Parathyroid adenoma (tissue), 2 donors: ENCODE data around the gene CST3.

Source experiments
- H2AFZ ChIP-seq: fragments of 300-600 bp; sonication (generic); one replicate; pipeline ENCODE4 v1.7.0; 2017; ENCODE audit warnings: antibody characterized with exemption, mild to moderate bottlenecking
- H3K27ac ChIP-seq: fragments of 300-600 bp; sonication (generic); one replicate; pipeline ENCODE4 v1.7.0; 2017
- H3K27me3 ChIP-seq: fragments of 300-600 bp; sonication (generic); one replicate; pipeline ENCODE4 v1.7.0; 2017; ENCODE audit warnings: low read length; ENCODE audit not compliant: control insufficient read depth, insufficient read depth
- H3K36me3 ChIP-seq: fragments of 300-600 bp; sonication (generic); one replicate; pipeline ENCODE4 v1.7.0; 2017; ENCODE audit warnings: low read length; ENCODE audit not compliant: control insufficient read depth, insufficient read depth
- H3K4me1 ChIP-seq: fragments of 300-600 bp; sonication (generic); one replicate; pipeline ENCODE4 v1.7.0; 2017; ENCODE audit warnings: control low read depth
- H3K4me2 ChIP-seq: fragments of 300-600 bp; sonication (generic); one replicate; pipeline ENCODE4 v1.7.0; 2017; ENCODE audit warnings: low read length
- H3K4me3 ChIP-seq: fragments of 300-600 bp; sonication (generic); one replicate; pipeline ENCODE4 v1.7.0; 2017; ENCODE audit warnings: low read depth, low read length
- H3K79me2 ChIP-seq: fragments of 300-600 bp; sonication (generic); one replicate; pipeline ENCODE4 v1.7.0; 2017; ENCODE audit warnings: control low read depth
- H3K9ac ChIP-seq: fragments of 300-600 bp; sonication (generic); one replicate; pipeline ENCODE4 v1.7.0; 2017; ENCODE audit warnings: mild to moderate bottlenecking
- H3K9me3 ChIP-seq: fragments of 300-600 bp; sonication (generic); one replicate; pipeline ENCODE4 v1.7.0; 2017; ENCODE audit warnings: low read length; ENCODE audit not compliant: control insufficient read depth
- CTCF ChIP-seq: fragments of 300-600 bp; sonication (generic); IDR thresholded peaks from one replicate; pipeline ENCODE4 v1.7.0; 2017; ENCODE audit warnings: antibody characterized with exemption, mild to moderate bottlenecking
- donor health status: primary hyperparathyroidism.

Gene CST3

GRCh38 chr20:23634044-23634801 lies 3.5 kb downstream of the CST3 start:
- peaks cover 7% of the 10 kb centered on the region for H3K4me1 ChIP-seq
- H3K4me3 ChIP-seq = no peak overlapping the region
- H3K36me3 ChIP-seq = no peaks in the 10 kb centered on the region
- H3K4me2 ChIP-seq = no peak overlapping the region
- no peaks in the 10 kb centered on the region for H3K79me2 ChIP-seq
- no peak overlapping the region for H3K9ac ChIP-seq
- no peak for TF ChIP-seq CTCF
- no peaks in the 10 kb centered on the region for H3K9me3 ChIP-seq
- H3K27ac ChIP-seq = no peak overlapping the region
- H2AFZ ChIP-seq = no peak overlapping the region
- H3K27me3 ChIP-seq = no peaks in the 10 kb centered on the region

GRCh38 chr20:23632711-23633573 lies 4.8 kb downstream of the CST3 start:
- no peak overlapping the region for H3K4me3 ChIP-seq
- no peaks in the 10 kb centered on the region for H3K9me3 ChIP-seq
- H3K27me3 ChIP-seq = no peaks in the 10 kb centered on the region
- H3K36me3 ChIP-seq = no peaks in the 10 kb centered on the region
- peaks cover 7% of the 10 kb centered on the region for H3K4me1 ChIP-seq
- H2AFZ ChIP-seq = no peak overlapping the region
- TF ChIP-seq CTCF = no peak
- H3K27ac ChIP-seq = no peak overlapping the region
- no peak overlapping the region for H3K4me2 ChIP-seq
- no peaks in the 10 kb centered on the region for H3K79me2 ChIP-seq
- no peak overlapping the region for H3K9ac ChIP-seq

- H3K79me2 ChIP-seq = no peaks in the 10 kb centered on the region
- H3K27me3 ChIP-seq = no peaks in the 10 kb centered on the region
- no peaks in the 10 kb centered on the region for H3K9me3 ChIP-seq
- H3K9ac ChIP-seq = no peak overlapping the region
- TF ChIP-seq CTCF = no peak
- H3K27ac ChIP-seq = no peak overlapping the region
- H3K4me2 ChIP-seq = no peak overlapping the region
- no peaks in the 10 kb centered on the region for H3K36me3 ChIP-seq
- H2AFZ ChIP-seq = no peak overlapping the region
- H3K4me3 ChIP-seq = no peak overlapping the region
- peaks cover 7% of the 10 kb centered on the region for H3K4me1 ChIP-seq
Measured at GRCh38 chr20:23631981-23632710, 5.6 kb downstream of the CST3 start.

GRCh38 chr20:23631226-23631822 lies 6.4 kb downstream of the CST3 start:
- H3K27ac ChIP-seq = no peak overlapping the region
- no peaks in the 10 kb centered on the region for H3K36me3 ChIP-seq
- no peak overlapping the region for H2AFZ ChIP-seq
- H3K79me2 ChIP-seq = no peaks in the 10 kb centered on the region
- no peaks in the 10 kb centered on the region for H3K9me3 ChIP-seq
- peaks cover 1% of the 10 kb centered on the region for H3K4me1 ChIP-seq
- no peak overlapping the region for H3K4me2 ChIP-seq
- no peak overlapping the region for H3K9ac ChIP-seq
- H3K27me3 ChIP-seq = no peaks in the 10 kb centered on the region
- TF ChIP-seq CTCF = no peak
- no peak overlapping the region for H3K4me3 ChIP-seq
